Endothelial cell of umbilical vein (primary cell): Measurements from ENCODE around the gene ADCYAP1R1. TPM values are rescaled to one million over a fixed set of nuclear protein-coding genes. Genes with fewer than 3 reads are reported as not detected.

ENCODE experiments used
- BruUV-seq: library from RNA; stranded (reverse); fragments of 400-500 nt; replicated peaks from 2 replicates; lab custom pipeline; 2021; lab: Mats Ljungman, UMichigan
- CTCF ChIA-PET: fragments of 300-600, 350-600 bp; sonication (Branson Sonifier 250); formaldehyde crosslinking; loops from one replicate; lab custom pipeline; 2021; ENCODE audit warnings: antibody characterized with exemption, inconsistent platforms; lab: Charles Lee
- POLR2A ChIA-PET: fragments of 300-600, 350-600 bp; sonication (Branson Sonifier 250); formaldehyde crosslinking; loops from one replicate; lab custom pipeline; 2021; ENCODE audit warnings: antibody characterized with exemption, inconsistent platforms; lab: Charles Lee
- DNase-seq: peaks from one replicate; pipeline ENCODE4 v3.0.0-alpha.2; 2011; ENCODE audit warnings: low read depth, low spot score
- FAIRE-seq: peaks from 2 replicates; lab custom pipeline; 2011; peaks lifted over from hg19 to GRCh38; lab: Jason Lieb, UNC
- H2AFZ ChIP-seq: 2 replicates; pipeline ENCODE4 v1.6.0; 2012; ENCODE audit warnings: low read depth, low read length, control low read depth, inconsistent platforms
- H3K27ac ChIP-seq: 2 replicates; pipeline ENCODE4 v1.5.1; 2011; ENCODE audit warnings: low read depth, mild to moderate bottlenecking, control low read depth, low read length, moderate library complexity; ENCODE audit not compliant: insufficient read depth
- H3K27me3 ChIP-seq, 2 experiments: 2 replicates each; pipeline versions ENCODE4 v1.6.0 to v1.6.1; 2011; ENCODE audit warnings: low read length in 2 of 2, mixed read lengths in 1 of 2; ENCODE audit not compliant: control insufficient read depth in 2 of 2, insufficient read depth in 2 of 2
- H3K36me3 ChIP-seq, 2 experiments: 2 replicates in 1 of 2; 3 replicates in 1 of 2; pipeline ENCODE4 v1.5.1; 2011; ENCODE audit warnings: low read length in 2 of 2, mild to moderate bottlenecking in 1 of 2, moderate library complexity in 1 of 2; ENCODE audit not compliant: control insufficient read depth in 2 of 2, insufficient read depth in 2 of 2; ENCODE audit errors: extremely low read depth in 1 of 2
- H3K4me1 ChIP-seq: 3 replicates; pipeline ENCODE4 v1.5.1; 2011; ENCODE audit warnings: mild to moderate bottlenecking, low read length; ENCODE audit not compliant: control insufficient read depth, insufficient read depth; ENCODE audit errors: extremely low read depth
- H3K4me2 ChIP-seq: 2 replicates; pipeline ENCODE4 v1.6.1; 2011; ENCODE audit warnings: low read length, control low read depth, mixed read lengths; ENCODE audit not compliant: insufficient read depth
- H3K4me3 ChIP-seq, 3 experiments: fragments of 200-600 bp in 1 of 3; sonication (generic), shearing (Covaris generic) in 1 of 3; replicated peaks in 1 of 3; 2 replicates each; pipeline ENCODE4 v1.5.1; 2011 to 2016; ENCODE audit warnings: control low read depth in 3 of 3, low read length in 3 of 3, mild to moderate bottlenecking in 2 of 3, inconsistent platforms in 1 of 3, low read depth in 1 of 3, moderate library complexity in 1 of 3; ENCODE audit not compliant: insufficient read depth in 1 of 3
- H3K79me2 ChIP-seq: 2 replicates; pipeline ENCODE4 v1.6.0; 2012; ENCODE audit warnings: low read length, inconsistent platforms; ENCODE audit not compliant: control insufficient read depth, insufficient read depth
- H3K9ac ChIP-seq: replicated peaks from 2 replicates; pipeline ENCODE3; 2011; ENCODE audit warnings: low read length, control low read depth; ENCODE audit not compliant: insufficient read depth; ENCODE audit errors: extremely low read depth
- H3K9me1 ChIP-seq: replicated peaks from 3 replicates; pipeline ENCODE4 v1.6.0; 2011; ENCODE audit warnings: mild to moderate bottlenecking, low read length; ENCODE audit not compliant: control insufficient read depth, insufficient read depth; ENCODE audit errors: extremely low read depth
- H3K9me3 ChIP-seq: replicated peaks from 2 replicates; pipeline ENCODE4 v1.5.1; 2012; ENCODE audit warnings: low read length, inconsistent platforms; ENCODE audit not compliant: control insufficient read depth, insufficient read depth
- H4K20me1 ChIP-seq: replicated peaks from 2 replicates; pipeline ENCODE3; 2011; ENCODE audit warnings: mild to moderate bottlenecking, low read length; ENCODE audit not compliant: control insufficient read depth, insufficient read depth; ENCODE audit errors: extremely low read depth
- CTCF ChIP-seq, 2 donors: IDR thresholded peaks; 1 replicate in 1 of 2; 2 replicates in 1 of 2; pipeline ENCODE4 v1.5.1; 2011; ENCODE audit warnings: low read length in 2 of 2, mild to moderate bottlenecking in 2 of 2, moderate library complexity in 2 of 2, control low read depth in 1 of 2, inconsistent platforms in 1 of 2, low read depth in 1 of 2; ENCODE audit not compliant: insufficient read depth in 1 of 2; ENCODE audit errors: extremely low read depth in 1 of 2
- EZH2 ChIP-seq: IDR thresholded peaks from 2 replicates; pipeline ENCODE4 v1.6.1; 2012; ENCODE audit warnings: borderline replicate concordance, low read depth, mild to moderate bottlenecking, moderate library complexity, low read length, inconsistent platforms; ENCODE audit not compliant: severe bottlenecking
- FOS ChIP-seq: IDR thresholded peaks from 2 replicates; pipeline ENCODE4 v1.6.1; 2011; ENCODE audit warnings: mild to moderate bottlenecking, low read length, moderate library complexity, borderline replicate concordance; ENCODE audit not compliant: insufficient read depth
- GATA2 ChIP-seq: IDR thresholded peaks from 2 replicates; pipeline ENCODE4 v1.7.0; 2011; ENCODE audit warnings: low read depth, mild to moderate bottlenecking, moderate library complexity, mixed read lengths, low read length; ENCODE audit not compliant: insufficient read length, insufficient read depth
- JUN ChIP-seq: IDR thresholded peaks from 2 replicates; pipeline ENCODE4 v1.6.1; 2011; ENCODE audit warnings: borderline replicate concordance, low read depth; ENCODE audit not compliant: insufficient read length, insufficient read depth
- MAX ChIP-seq: IDR thresholded peaks from 2 replicates; pipeline ENCODE4 v1.6.1; 2011; ENCODE audit not compliant: insufficient read depth, insufficient read length
- MYC ChIP-seq: IDR thresholded peaks from one replicate; pipeline ENCODE4 v1.6.1; 2011; ENCODE audit warnings: mild to moderate bottlenecking, low read depth, low read length
- POLR2A ChIP-seq: IDR thresholded peaks from 2 replicates; pipeline ENCODE4 v1.6.1; 2012; ENCODE audit warnings: low read depth, mild to moderate bottlenecking, control low read depth, low read length
- POLR2AphosphoS5 ChIP-seq: IDR thresholded peaks from 2 replicates; pipeline ENCODE4 v1.6.1; 2012; ENCODE audit warnings: low read depth, mild to moderate bottlenecking, control low read depth, low read length, moderate library complexity; ENCODE audit not compliant: insufficient read depth
- dilution Hi-C: fragments of 300-500 bp; cut with MboI; formaldehyde crosslinking; loops from one replicate; pipeline ENCODE4 v1.15.0; 2019; ENCODE audit warnings: low sequenced_read_pairs; ENCODE audit not compliant: extremely low pct_ligation_motif_present
- intact Hi-C: fragments of 100-400 bp; cut with micrococcal nuclease; formaldehyde crosslinking; loops from one replicate; pipeline ENCODE4 v1.10.0; 2022
- polyA plus RNA-seq, 4 experiments: library from polyadenylated mRNA; depleted of rRNA in 3 of 4; stranded (reverse) in 3 of 4; unstranded in 1 of 4; fragments of >200 nt; gene quantifications; 2 replicates each; pipeline versions ENCODE4 v1.2.1 to v1.2.3, GENCODE V29; 2011 to 2012; ENCODE audit warnings: missing spikeins in 1 of 4
- total RNA-seq: library from RNA; stranded (reverse); gene quantifications from 2 replicates; pipeline ENCODE4 v1.2.3, GENCODE V29; 2021

ADCYAP1R1 gene
- total and polyA plus RNA-seq, 2 donors (not counting 3 experiments of a cell fraction or from before 2014, with no cell fraction given) = 0.04 TPM; not detected in 1

GRCh38 chr7:31014826-31015225 is 37.3 kb upstream of the ADCYAP1R1 start:
- TF ChIP-seq EZH2 = no peak
- TF ChIP-seq POLR2A = no peak
- no peak for TF ChIP-seq POLR2AphosphoS5
- TF ChIP-seq MAX = no peak
- TF ChIP-seq JUN = no peak
- TF ChIP-seq CTCF (IDR thresholded peaks at IDR 0.05; ENCODE audit: extremely low read depth in 1 of 2, insufficient read depth in 1 of 2, low read depth in 1 of 2, low read length in 2 of 2) = no peak
- no peak for TF ChIP-seq MYC
- TF ChIP-seq FOS = no peak
- TF ChIP-seq GATA2 = no peak
- DNase-seq (no peak), FAIRE-seq (no peak)
- Histone ChIP-seq H3K27me3 (no peaks in the 10 kb centered on the region), H3K4me1 (no peaks in the 10 kb centered on the region), H3K79me2 (no peaks in the 10 kb centered on the region), H2AFZ (no peak overlapping the region), H3K9ac (no peak overlapping the region), H3K4me3 (no peak overlapping the region), H3K27ac (no peak overlapping the region), H3K36me3 (no peaks in the 10 kb centered on the region), H3K4me2 (no peak overlapping the region), H3K9me1 (no peaks in the 10 kb centered on the region), H3K9me3 (no peaks in the 10 kb centered on the region), H4K20me1 (no peaks in the 10 kb centered on the region)
- BruUV-seq = no TSS peak
- ChIA-PET CTCF (no interaction called here), POLR2A (no interaction called here)
- dilution Hi-C loops = no loop called here
- intact Hi-C loops = no loop called here
